HCT116 (cell line): ENCODE measurements around the gene MORN4. TPM values are rescaled to one million over a fixed set of nuclear protein-coding genes. Genes with fewer than 3 reads are reported as not detected.

ENCODE experiments used
- ATAC-seq: fragments of 200-7000 bp; cut with Tn5 transposase; 2 replicates; pipeline ENCODE4 v1.9.1; 2020; ENCODE audit warnings: mild to moderate bottlenecking, moderate library complexity
- BruUV-seq: library from RNA; stranded (reverse); fragments of 400-500 nt; replicated peaks from 2 replicates; lab custom pipeline; 2021; lab: Mats Ljungman, UMichigan
- CTCF ChIA-PET: fragments of 300-600 bp; sonication (Branson Sonifier 250); formaldehyde crosslinking; loops from one replicate; lab custom pipeline; 2021; ENCODE audit warnings: antibody characterized with exemption; lab: Charles Lee
- POLR2A ChIA-PET: fragments of 300-600, 350-600 bp; sonication (Branson Sonifier 250); formaldehyde crosslinking; loops from one replicate; lab custom pipeline; 2021; ENCODE audit warnings: antibody characterized with exemption; lab: Charles Lee
- RAD21 ChIA-PET, 2 experiments: fragments of 300-600 bp; sonication (Branson Sonifier 250); formaldehyde crosslinking; loops; one replicate each; lab custom pipeline; 2023; ENCODE audit warnings: low total read pairs in 2 of 2; ENCODE audit not compliant: uncharacterized antibody in 2 of 2, unreplicated experiment in 2 of 2, low non-redundant PET in 1 of 2; lab: Charles Lee
- DNase-seq: peaks from one replicate; pipeline ENCODE4 v3.0.0-alpha.2; 2010; ENCODE audit warnings: low read depth, low spot score
- H2AFZ ChIP-seq: fragments of 200-600 bp; shearing (Covaris generic), sonication (generic); 2 replicates; pipeline ENCODE4 v1.6.1; 2017; ENCODE audit warnings: low read depth, mixed run types, mixed read lengths, antibody characterized with exemption, low read length; ENCODE audit not compliant: poor library complexity, severe bottlenecking
- H3K27ac ChIP-seq: 2 replicates; pipeline ENCODE4 v1.5.1; 2012; ENCODE audit warnings: low read depth, low read length
- H3K27me3 ChIP-seq: fragments of 200-600 bp; sonication (generic); 2 replicates; pipeline ENCODE4 v1.6.1; 2016; ENCODE audit warnings: mixed run types, low read length, mixed read lengths; ENCODE audit not compliant: insufficient read depth
- H3K36me3 ChIP-seq, 2 experiments: fragments of 200-500 bp in 1 of 2; fragments of 200-600 bp in 1 of 2; sonication (Bioruptor generic) in 1 of 2; sonication (generic) in 1 of 2; 2 replicates each; pipeline versions ENCODE4 v1.5.1 to v1.6.1; 2014 to 2016; ENCODE audit warnings: low read length in 2 of 2, inconsistent platforms in 1 of 2, mixed read lengths in 1 of 2, mixed run types in 1 of 2; ENCODE audit not compliant: insufficient read depth in 2 of 2, control insufficient read depth in 1 of 2
- H3K4me1 ChIP-seq, 2 experiments: fragments of 200-600 bp in 1 of 2; sonication (generic) in 1 of 2; 2 replicates each; pipeline versions ENCODE4 v1.5.1 to v1.6.1; 2012 to 2017; ENCODE audit warnings: low read length in 2 of 2, inconsistent platforms in 1 of 2, mild to moderate bottlenecking in 1 of 2, mixed read lengths in 1 of 2, mixed run types in 1 of 2, moderate library complexity in 1 of 2; ENCODE audit not compliant: insufficient read depth in 2 of 2, control insufficient read depth in 1 of 2
- H3K4me2 ChIP-seq: fragments of 200-600 bp; sonication (generic); 2 replicates; pipeline ENCODE4 v1.6.1; 2017; ENCODE audit warnings: mixed run types, low read length, mixed read lengths
- H3K4me3 ChIP-seq, 2 experiments: fragments of 200-600 bp in 1 of 2; sonication (generic) in 1 of 2; replicated peaks in 1 of 2; 2 replicates each; pipeline ENCODE4 v1.5.1; 2011 to 2016; ENCODE audit warnings: low read length in 2 of 2, control low read depth in 1 of 2, low read depth in 1 of 2, mild to moderate bottlenecking in 1 of 2, mixed read lengths in 1 of 2, mixed run types in 1 of 2
- H3K79me2 ChIP-seq: fragments of 200-600 bp; sonication (generic); 2 replicates; pipeline ENCODE4 v1.6.1; 2017; ENCODE audit warnings: mild to moderate bottlenecking, mixed run types, low read length, moderate library complexity, mixed read lengths; ENCODE audit not compliant: insufficient read depth
- H3K9ac ChIP-seq: fragments of 200-600 bp; sonication (generic); 2 replicates; pipeline ENCODE4 v1.6.1; 2016; ENCODE audit warnings: low read length, mixed read lengths
- H3K9me2 ChIP-seq: fragments of 200-600 bp; sonication (generic), shearing (Covaris generic); 2 replicates; pipeline ENCODE4 v1.6.1; 2017; ENCODE audit warnings: mixed run types, mild to moderate bottlenecking, moderate library complexity; ENCODE audit not compliant: insufficient read depth
- H3K9me3 ChIP-seq, 2 experiments: fragments of 200-500 bp in 1 of 2; fragments of 200-600 bp in 1 of 2; sonication (Bioruptor generic) in 1 of 2; sonication (generic) in 1 of 2; 2 replicates each; pipeline ENCODE4 v1.6.1; 2014 to 2017; ENCODE audit warnings: low read length in 2 of 2, mixed read lengths in 2 of 2, inconsistent platforms in 1 of 2, low read depth in 1 of 2, mild to moderate bottlenecking in 1 of 2, mixed run types in 1 of 2, moderate library complexity in 1 of 2; ENCODE audit not compliant: control insufficient read depth in 1 of 2, insufficient read depth in 1 of 2
- H4K20me1 ChIP-seq: fragments of 200-600 bp; sonication (generic), shearing (Covaris generic); 2 replicates; pipeline ENCODE4 v1.6.1; 2017; ENCODE audit warnings: mixed run types, mild to moderate bottlenecking, moderate library complexity; ENCODE audit not compliant: insufficient read depth
- ATF3 ChIP-seq: IDR thresholded peaks from 2 replicates; pipeline ENCODE4 v1.6.1; 2012
- CTCF ChIP-seq, 3 experiments: fragments of 200-600 bp in 1 of 3; sonication (generic) in 1 of 3; IDR thresholded peaks in 2 of 3; conservative IDR thresholded peaks in 1 of 3; 2 replicates each; pipeline ENCODE4 v1.5.1; 2012 to 2017; ENCODE audit warnings: low read depth in 2 of 3, low read length in 2 of 3, antibody characterized with exemption in 1 of 3, borderline replicate concordance in 1 of 3, control low read depth in 1 of 3, mild to moderate bottlenecking in 1 of 3, mixed read lengths in 1 of 3, mixed run types in 1 of 3, moderate library complexity in 1 of 3; ENCODE audit not compliant: insufficient read depth in 1 of 3
- ELF1 ChIP-seq: IDR thresholded peaks from 2 replicates; pipeline ENCODE4 v1.6.1; 2012; ENCODE audit warnings: low read depth, borderline replicate concordance
- FOSL1 ChIP-seq: IDR thresholded peaks from 2 replicates; pipeline ENCODE4 v1.6.1; 2012; ENCODE audit warnings: low read depth
- POLR2A ChIP-seq: IDR thresholded peaks from 2 replicates; pipeline ENCODE4 v1.7.0; 2011; ENCODE audit warnings: borderline replicate concordance; ENCODE audit not compliant: insufficient read depth, insufficient read length; ENCODE audit errors: extremely low read depth
- POLR2AphosphoS5 ChIP-seq: IDR thresholded peaks from 2 replicates; pipeline ENCODE4 v1.6.1; 2011; ENCODE audit warnings: mild to moderate bottlenecking, low read depth, low read length, moderate library complexity
- RAD21 ChIP-seq: IDR thresholded peaks from 2 replicates; pipeline ENCODE4 v1.6.1; 2012; ENCODE audit warnings: low read depth, mild to moderate bottlenecking
- REST ChIP-seq: IDR thresholded peaks from 2 replicates; pipeline ENCODE4 v1.6.1; 2012; ENCODE audit warnings: low read depth
- SRF ChIP-seq: IDR thresholded peaks from 2 replicates; pipeline ENCODE4 v1.6.1; 2012; ENCODE audit warnings: low read depth
- YY1 ChIP-seq: IDR thresholded peaks from 2 replicates; pipeline ENCODE4 v1.6.1; 2011; ENCODE audit warnings: low read length, low read depth, moderate library complexity, mild to moderate bottlenecking; ENCODE audit not compliant: insufficient replicate concordance; ENCODE audit errors: extremely low read depth
- ZFX ChIP-seq: fragments of 450-650 bp; IDR thresholded peaks from 2 replicates; pipeline ENCODE4 v1.6.1; 2017
- intact Hi-C: fragments of 100-400 bp; cut with micrococcal nuclease; formaldehyde crosslinking; loops from 2 replicates; pipeline ENCODE4 v1.10.0; 2022
- total RNA-seq: library from RNA; stranded (reverse); gene quantifications from one replicate; pipeline ENCODE4 v1.2.1, GENCODE V29; 2021; ENCODE audit not compliant: unreplicated experiment

MORN4 gene
- total RNA-seq, 1 experiment from 2014 or later, result 8.0 TPM

GRCh38 chr10:97635577-97635976, 2.3 kb upstream of the MORN4 start:
- DNase-seq (no peak), ATAC-seq (no peak)
- peaks cover 0 to 22% of the 10 kb centered on the region in 2 experiments; a peak in 3 of 4 replicates for H3K4me1 ChIP-seq
- intact Hi-C loops, result no loop called here
- peaks cover 6% of the 10 kb centered on the region; the same call in 1 of the 2 replicates for H3K79me2 ChIP-seq
- H3K4me2 ChIP-seq, result no peak overlapping the region
- ChIA-PET POLR2A (no interaction called here), RAD21 (no interaction called here), CTCF (interaction anchor here (1.6 kb wide), 1 partner anchor 82 kb away, joined by 3 read pairs; no protein-coding TSS in a partner anchor)
- no peak for TF ChIP-seq FOSL1
- no peak for TF ChIP-seq ZFX
- no peak for TF ChIP-seq SRF
- no peak for TF ChIP-seq ELF1
- TF ChIP-seq YY1, result no peak
- no peak for TF ChIP-seq POLR2AphosphoS5
- no peak for TF ChIP-seq POLR2A
- no peaks in the 10 kb centered on the region for H3K9me3 ChIP-seq
- no peak overlapping the region for H3K4me3 ChIP-seq
- H4K20me1 ChIP-seq, result no peaks in the 10 kb centered on the region
- no peak overlapping the region for H2AFZ ChIP-seq
- H3K9me2 ChIP-seq, result no peaks in the 10 kb centered on the region
- no peaks in the 10 kb centered on the region for H3K36me3 ChIP-seq
- H3K27me3 ChIP-seq, result no peaks in the 10 kb centered on the region
- no peak overlapping the region for H3K27ac ChIP-seq
- no peak overlapping the region for H3K9ac ChIP-seq
- BruUV-seq, result no TSS peak

- TF ChIP-seq RAD21 (no peak), ATF3 (no peak), REST (no peak), CTCF (IDR thresholded peaks at IDR 0.05 in 2 of 3, conservative IDR thresholded peaks at IDR 0.05 in 1 of 3; ENCODE audit: borderline replicate concordance in 1 of 3, insufficient read depth in 1 of 3, low read depth in 2 of 3, low read length in 2 of 3) (peak in 2 of 3 experiments; percentile 40 to 53; a peak in 3 of 6 replicates)
- Histone ChIP-seq H2AFZ (peak overlapping the region; percentile 55), H3K9ac (peak overlapping the region; percentile 75), H3K4me1 (peaks cover 0 to 15% of the 10 kb centered on the region in 2 experiments; a peak in 3 of 4 replicates), H3K4me2 (peak overlapping the region; percentile 98), H3K4me3 (peak overlapping the region; percentile 86 to 87), H3K27me3 (no peaks in the 10 kb centered on the region), H3K9me2 (no peaks in the 10 kb centered on the region), H4K20me1 (no peaks in the 10 kb centered on the region), H3K27ac (peak overlapping the region; percentile 64), H3K9me3 (no peaks in the 10 kb centered on the region), H3K36me3 (no peaks in the 10 kb centered on the region), H3K79me2 (peaks cover 6% of the 10 kb centered on the region; the same call in 1 of the 2 replicates)
- no TSS peak for BruUV-seq
- ChIA-PET RAD21 (no interaction called here), CTCF (interaction anchor here (0.6 to 1.1 kb wide), 2 partner anchors 22 to 24 kb away, joined by 3 read pairs; no protein-coding TSS in a partner anchor), POLR2A (no interaction called here)
- intact Hi-C loops, result no loop called here
- ATAC-seq (peak; percentile 78), DNase-seq (peak; percentile 19)
These were observed 621 bp upstream of the MORN4 start for GRCh38 chr10:97633921-97634320.
